Ovary (tissue), 9 donors: Measurements from ENCODE around the gene WNK1. TPM values are rescaled to one million over a fixed set of nuclear protein-coding genes. Genes with fewer than 3 reads are reported as not detected.

Experiments
- DNase-seq, 5 donors: peaks; one replicate each; pipeline ENCODE4 v3.0.0-alpha.2; 2019 to 2020
- H3K27ac ChIP-seq, 2 donors: fragments of 200-600 bp; one replicate each; pipeline versions ENCODE4 v1.5.1 to v1.8.0; 2019 to 2022
- H3K27me3 ChIP-seq: fragments of 200-600 bp; one replicate; pipeline ENCODE4 v1.8.0; 2022
- H3K36me3 ChIP-seq: fragments of 200-600 bp; sonication (generic); one replicate; pipeline ENCODE4 v1.5.1; 2019
- H3K4me1 ChIP-seq: one replicate; pipeline ENCODE4 v1.8.1; 2013; ENCODE audit warnings: mild to moderate bottlenecking, moderate library complexity; ENCODE audit not compliant: insufficient read depth
- H3K4me3 ChIP-seq: fragments of 200-600 bp; sonication (generic); one replicate; pipeline ENCODE4 v1.5.1; 2017
- H3K9me3 ChIP-seq, 2 donors: fragments of 200-600 bp in 1 of 2; sonication (generic) in 1 of 2; one replicate each; pipeline versions ENCODE4 v1.5.1 to v1.8.1; 2013 to 2019; ENCODE audit warnings: mild to moderate bottlenecking in 1 of 2, moderate library complexity in 1 of 2
- CTCF ChIP-seq, 3 donors: fragments of 450-650 bp in 2 of 3; fragments of 200-600 bp in 1 of 3; IDR thresholded peaks; one replicate each; pipeline versions ENCODE4 v1.5.1 to v1.8.0; 2016 to 2022; ENCODE audit warnings: antibody characterized with exemption in 3 of 3, mild to moderate bottlenecking in 1 of 3
- EP300 ChIP-seq: sonication (generic); formaldehyde crosslinking; IDR thresholded peaks from one replicate; pipeline ENCODE4 v1.6.1; 2017; ENCODE audit warnings: antibody characterized with exemption
- POLR2A ChIP-seq: fragments of 450-650 bp; IDR thresholded peaks from one replicate; pipeline ENCODE4 v1.6.1; 2017; ENCODE audit warnings: antibody characterized with exemption, mild to moderate bottlenecking, moderate library complexity
- WGBS, 3 donors: extraction: QIAGEN DNeasy Blood & Tissue Kit in 1 of 3; methylation state at CpG; one replicate each; pipeline versions ENCODE4 v1.1.5 to v1.1.7; 2013 to 2017; 5-methylcytosine and 5-hydroxymethylcytosine counted together
- intact Hi-C, 4 donors: fragments of 100-400 bp; cut with DNase I; formaldehyde crosslinking; loops; one replicate each; pipeline versions ENCODE4 v1.11.0 to v1.15.1; 2022 to 2023
- polyA plus RNA-seq, 2 donors: library from polyadenylated mRNA; stranded (reverse); fragments of 200-250 nt in 1 of 2; fragments of 350-450 nt in 1 of 2; fragmentation: Illumina TruSeq in 1 of 2; extraction: RNeasy Lipid Tissue Mini Kit (QIAGEN cat#74804) in 1 of 2; gene quantifications; one replicate each; pipeline ENCODE4 v1.2.3, GENCODE V29; 2013 to 2014
- total RNA-seq, 7 donors: library from RNA; depleted of rRNA in 2 of 7; stranded (reverse); fragments of >200 nt in 2 of 7; fragmentation: NEBNext Ultra II Directional in 3 of 7; extraction: Animal tissue kit (Norgen Biotek cat#: 25700) in 3 of 7; gene quantifications; one replicate each; pipeline versions ENCODE4 v1.1.0 to v1.2.4, GENCODE V29; 2016 to 2023
- donor health status: DM: no; HTN: no; CAD: no; lungs with moderate emphysema.
- donor health status: DM: no; HTN: no; CAD: no.
- donor health status: Bipolar disorder and iron deficiency.
- donor health status: DM: yes; HTN: yes; CAD: no.
- donor health status: DM: no; HTN: no; CAD: no.
- donor health status: DM: yes; HTN: yes; CAD: no.

Gene WNK1
- total and polyA plus RNA-seq, 9 donors: 26.0 to 144 (median 98.3) TPM

DNA sequence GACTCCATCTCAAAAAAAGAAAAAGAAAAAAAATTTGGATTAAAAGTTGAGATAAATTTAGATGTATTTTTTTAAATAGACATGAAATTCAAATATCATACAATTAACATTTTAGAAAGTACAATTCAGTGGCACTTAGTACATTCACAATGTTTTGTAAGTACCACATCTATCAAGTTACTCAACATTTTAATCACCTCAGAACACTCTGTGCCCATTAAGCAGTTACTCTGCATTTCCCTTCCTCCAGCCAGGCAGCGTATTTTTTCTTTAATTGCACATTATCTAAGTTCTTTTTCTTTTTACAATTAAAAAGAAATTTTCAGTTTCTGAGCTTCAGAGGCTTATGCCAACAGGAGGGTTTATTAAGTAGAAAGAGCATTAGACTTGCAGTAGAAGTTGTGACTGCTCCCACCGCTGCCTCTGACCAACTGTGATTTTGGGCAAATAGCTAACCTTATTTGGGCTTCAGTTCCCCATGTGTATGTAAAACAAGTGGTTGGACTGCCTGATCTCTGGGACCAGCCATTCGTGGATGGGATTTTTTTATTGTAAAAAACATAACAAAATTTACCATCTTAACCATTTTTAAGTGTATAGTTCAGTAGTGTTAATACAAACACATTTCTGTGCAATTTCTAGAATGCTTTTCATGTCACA, 65.7 kb downstream of the WNK1 start:
- Histone ChIP-seq H3K27me3 (no peaks in the 10 kb centered on the region), H3K4me1 (peaks cover 5% of the 10 kb centered on the region), H3K36me3 (no peaks in the 10 kb centered on the region), H3K4me3 (no peak overlapping the region), H3K9me3 (no peaks in the 10 kb centered on the region), H3K27ac (no peak overlapping the region)
- intact Hi-C loops: loop anchor here in 1 of 4 donors (5.0 to 10.0 kb wide), 2 partner anchors 63 to 246 kb away; partner anchors contain the start of gene WNK1
- WGBS, 3 donors: 28 to 39% (median 37%) methylated on average over 3 of the region's 3 CpGs
- DNase-seq: no peak
- TF ChIP-seq CTCF (IDR thresholded peaks at IDR 0.05) (no peak), POLR2A (no peak), EP300 (no peak)

DNA sequence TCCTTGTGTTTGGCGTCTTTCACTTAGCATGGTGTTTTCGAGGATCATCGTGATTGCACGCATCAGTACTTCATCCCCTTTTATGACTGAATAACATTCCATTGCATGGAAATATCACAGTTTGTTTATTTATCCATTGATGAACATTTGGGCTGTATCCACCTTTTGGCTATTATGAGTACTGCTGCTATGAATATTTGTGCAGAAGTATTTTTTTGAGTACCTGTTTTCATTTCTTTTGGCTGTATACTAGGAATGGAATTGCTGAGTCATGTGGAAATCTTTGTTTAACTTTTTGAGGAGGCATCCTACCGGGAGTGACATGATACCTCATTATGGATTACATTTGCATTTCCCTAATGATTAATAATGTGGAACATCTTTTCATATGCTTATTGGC, 66.4 kb downstream of the WNK1 start:
- Histone ChIP-seq H3K4me1 (peaks cover 5% of the 10 kb centered on the region), H3K27ac (no peak overlapping the region), H3K27me3 (no peaks in the 10 kb centered on the region), H3K36me3 (no peaks in the 10 kb centered on the region), H3K9me3 (no peaks in the 10 kb centered on the region), H3K4me3 (no peak overlapping the region)
- intact Hi-C loops: loop anchor here in 1 of 4 donors (5.0 to 10.0 kb wide), 2 partner anchors 64 to 246 kb away; partner anchors contain the start of gene WNK1
- 67 to 80% (median 74%) methylated on average over 5 of the region's 5 CpGs for WGBS, 3 donors
- DNase-seq: no peak
- TF ChIP-seq CTCF (IDR thresholded peaks at IDR 0.05): no peak
- TF ChIP-seq EP300: no peak
- TF ChIP-seq POLR2A: no peak

DNA sequence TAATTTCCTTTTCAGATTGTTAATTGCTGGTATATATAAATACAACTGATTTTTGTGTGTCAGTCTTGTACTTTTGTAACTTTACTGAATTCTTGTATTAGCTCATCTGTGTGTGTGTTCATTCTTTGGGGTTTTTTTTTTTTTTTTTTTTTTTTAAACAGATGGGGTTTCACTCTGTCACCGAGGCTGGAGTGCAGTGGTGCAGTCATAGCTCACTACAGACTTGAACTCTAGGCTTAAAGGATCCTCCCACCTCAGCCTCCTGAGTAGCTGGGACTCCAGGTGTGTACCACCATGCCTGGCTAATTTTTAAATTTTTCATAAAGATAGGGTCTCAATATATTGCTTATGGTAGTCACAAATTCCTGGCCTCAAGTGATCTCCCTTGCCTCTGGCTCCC, 68.0 kb downstream of the WNK1 start:
- peaks cover 5% of the 10 kb centered on the region for H3K4me1 ChIP-seq
- TF ChIP-seq POLR2A (no peak), EP300 (no peak), CTCF (IDR thresholded peaks at IDR 0.05) (no peak)
- H3K4me3 ChIP-seq: no peak overlapping the region
- intact Hi-C loops: no loop called here
- H3K9me3 ChIP-seq: no peaks in the 10 kb centered on the region
- H3K36me3 ChIP-seq: no peaks in the 10 kb centered on the region
- no peak for DNase-seq
- H3K27ac ChIP-seq: no peak overlapping the region
- no peaks in the 10 kb centered on the region for H3K27me3 ChIP-seq
- 94 to 100% (median 97%) methylated on average over 1 of the region's 1 CpG for WGBS, 3 donors

DNA sequence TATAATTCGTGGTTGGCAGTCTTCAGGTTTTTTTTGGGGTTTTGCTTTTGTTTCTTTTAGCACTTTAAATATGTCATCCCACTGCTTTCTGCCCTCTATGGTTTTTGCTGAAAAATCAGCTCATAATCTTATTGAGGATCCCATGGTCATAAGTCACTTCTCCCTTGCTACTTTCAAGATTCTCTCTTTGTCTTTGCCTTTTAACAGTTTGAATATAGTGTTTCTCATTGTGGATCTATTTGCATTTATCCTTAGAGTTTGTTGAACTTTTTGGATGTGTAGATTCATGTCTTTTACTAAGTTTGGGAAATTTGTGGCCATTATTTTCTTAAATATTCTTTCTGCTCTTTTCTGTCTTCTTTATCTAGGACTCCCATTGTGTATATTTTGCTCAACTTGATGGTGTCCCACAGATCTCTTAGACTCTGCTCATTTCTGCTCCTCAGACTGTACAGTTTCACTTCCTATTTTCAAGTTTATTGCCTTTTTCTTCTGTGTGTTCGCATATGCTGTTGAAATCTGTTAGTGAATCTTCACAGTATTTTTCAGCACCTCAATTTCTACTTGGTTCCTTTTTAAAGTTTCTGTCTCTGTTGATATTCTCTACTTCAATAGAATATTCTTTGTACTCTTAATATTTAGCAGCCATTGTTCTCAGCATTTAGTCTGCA, 70.8 kb downstream of the WNK1 start:
- Histone ChIP-seq H3K4me1 (peaks cover 3% of the 10 kb centered on the region), H3K27me3 (no peaks in the 10 kb centered on the region), H3K36me3 (no peaks in the 10 kb centered on the region), H3K27ac (no peak overlapping the region), H3K4me3 (no peak overlapping the region), H3K9me3 (no peaks in the 10 kb centered on the region)
- intact Hi-C loops: no loop called here
- DNase-seq: no peak
- 90 to 95% (median 93%) methylated on average over 2 of the region's 2 CpGs for WGBS, 3 donors
- TF ChIP-seq POLR2A (no peak), CTCF (IDR thresholded peaks at IDR 0.05) (no peak), EP300 (no peak)
